Keratinocyte (primary cell): Measurements from ENCODE around the gene TARBP1. TPM values are rescaled to one million over a fixed set of nuclear protein-coding genes. Genes with fewer than 3 reads are reported as not detected.

Experiments
- DNase-seq: peaks from one replicate; pipeline ENCODE4 v3.0.0-alpha.2; 2011; ENCODE audit warnings: low read depth, missing footprints, low spot score
- FAIRE-seq: peaks from 2 replicates; lab custom pipeline; 2011; peaks lifted over from hg19 to GRCh38; lab: Jason Lieb, UNC
- H2AFZ ChIP-seq: 2 replicates; pipeline ENCODE4 v1.6.0; 2012; ENCODE audit warnings: low read length, control low read depth, inconsistent platforms; ENCODE audit not compliant: control insufficient read depth
- H3K27ac ChIP-seq: 2 replicates; pipeline ENCODE4 v1.5.1; 2011; ENCODE audit warnings: low read length; ENCODE audit not compliant: control insufficient read depth, insufficient read depth
- H3K27me3 ChIP-seq: 3 replicates; pipeline ENCODE4 v1.6.0; 2011; ENCODE audit warnings: low read length; ENCODE audit not compliant: control insufficient read depth, insufficient read depth; ENCODE audit errors: extremely low read depth
- H3K36me3 ChIP-seq, 2 experiments: 2 replicates in 1 of 2; 3 replicates in 1 of 2; pipeline ENCODE4 v1.5.1; 2011; ENCODE audit warnings: low read length in 2 of 2, mild to moderate bottlenecking in 1 of 2; ENCODE audit not compliant: control insufficient read depth in 2 of 2, insufficient read depth in 2 of 2; ENCODE audit errors: extremely low read depth in 1 of 2
- H3K4me1 ChIP-seq: 3 replicates; pipeline ENCODE4 v1.5.1; 2011; ENCODE audit warnings: low read length; ENCODE audit not compliant: control insufficient read depth, insufficient read depth; ENCODE audit errors: extremely low read depth
- H3K4me2 ChIP-seq: 3 replicates; pipeline ENCODE4 v1.6.0; 2011; ENCODE audit warnings: low read depth, low read length; ENCODE audit not compliant: control insufficient read depth, insufficient read depth; ENCODE audit errors: extremely low read depth
- H3K4me3 ChIP-seq, 3 experiments: fragments of 200-600 bp in 1 of 3; sonication (generic) in 1 of 3; 2 replicates in 2 of 3; 3 replicates in 1 of 3; pipeline ENCODE4 v1.5.1; 2011 to 2016; ENCODE audit warnings: low read length in 3 of 3, mild to moderate bottlenecking in 3 of 3, control low read depth in 2 of 3, inconsistent platforms in 1 of 3, low read depth in 1 of 3, mixed read lengths in 1 of 3, mixed run types in 1 of 3, moderate library complexity in 1 of 3; ENCODE audit not compliant: control insufficient read depth in 2 of 3, insufficient read depth in 2 of 3; ENCODE audit errors: extremely low read depth in 1 of 3
- H3K79me2 ChIP-seq: 2 replicates; pipeline ENCODE4 v1.6.0; 2012; ENCODE audit warnings: low read length; ENCODE audit not compliant: control insufficient read depth, insufficient read depth
- H3K9ac ChIP-seq: 3 replicates; pipeline ENCODE4 v1.6.0; 2011; ENCODE audit warnings: low read length; ENCODE audit not compliant: control insufficient read depth, insufficient read depth; ENCODE audit errors: extremely low read depth
- H3K9me1 ChIP-seq: 3 replicates; pipeline ENCODE4 v1.6.0; 2011; ENCODE audit warnings: low read length; ENCODE audit not compliant: control insufficient read depth, insufficient read depth; ENCODE audit errors: extremely low read depth
- H3K9me3 ChIP-seq: 2 replicates; pipeline ENCODE4 v1.5.1; 2012; ENCODE audit warnings: low read depth, low read length; ENCODE audit not compliant: control insufficient read depth
- H4K20me1 ChIP-seq: 3 replicates; pipeline ENCODE4 v1.6.0; 2011; ENCODE audit warnings: low read length; ENCODE audit not compliant: control insufficient read depth, insufficient read depth; ENCODE audit errors: extremely low read depth
- EZH2 ChIP-seq: IDR thresholded peaks from one replicate; pipeline ENCODE4 v1.6.1; 2012; ENCODE audit warnings: inconsistent platforms, mild to moderate bottlenecking, low read length, moderate library complexity
- dilution Hi-C: fragments of 300-500 bp; cut with MboI; formaldehyde crosslinking; loops from one replicate; pipeline ENCODE4 v1.7.0; 2020; ENCODE audit warnings: low sequenced_read_pairs; ENCODE audit not compliant: extremely low pct_ligation_motif_present
- polyA plus RNA-seq, 5 experiments: library from polyadenylated mRNA; depleted of rRNA in 3 of 5; stranded (reverse) in 3 of 5; stranded (forward) in 1 of 5; unstranded in 1 of 5; fragments of >200 nt; gene quantifications; 1 replicate in 1 of 5; 2 replicates in 3 of 5; 3 replicates in 1 of 5; pipeline versions ENCODE4 v1.2.1 to v1.2.3, GENCODE V29; 2011 to 2012; ENCODE audit warnings: missing spikeins in 2 of 5, low read depth in 1 of 5, low replicate concordance in 1 of 5
- TF ChIP-seq, protein P1 (sequence below), 3 experiments: IDR thresholded peaks in 1 of 3; conservative IDR thresholded peaks in 1 of 3; optimal IDR thresholded peaks in 1 of 3; 2 replicates in 2 of 3; 3 replicates in 1 of 3; pipeline versions ENCODE3 to v1.5.1; 2011; ENCODE audit warnings: low read length in 3 of 3, mild to moderate bottlenecking in 3 of 3, moderate library complexity in 2 of 3, control low read depth in 1 of 3, inconsistent platforms in 1 of 3; ENCODE audit not compliant: insufficient read depth in 2 of 3; ENCODE audit errors: extremely low read depth in 1 of 3

The TARBP1 gene
- polyA plus RNA-seq, 1 donor (not counting 4 experiments of a cell fraction or from before 2014, with no cell fraction given): 28.7 TPM

DNA sequence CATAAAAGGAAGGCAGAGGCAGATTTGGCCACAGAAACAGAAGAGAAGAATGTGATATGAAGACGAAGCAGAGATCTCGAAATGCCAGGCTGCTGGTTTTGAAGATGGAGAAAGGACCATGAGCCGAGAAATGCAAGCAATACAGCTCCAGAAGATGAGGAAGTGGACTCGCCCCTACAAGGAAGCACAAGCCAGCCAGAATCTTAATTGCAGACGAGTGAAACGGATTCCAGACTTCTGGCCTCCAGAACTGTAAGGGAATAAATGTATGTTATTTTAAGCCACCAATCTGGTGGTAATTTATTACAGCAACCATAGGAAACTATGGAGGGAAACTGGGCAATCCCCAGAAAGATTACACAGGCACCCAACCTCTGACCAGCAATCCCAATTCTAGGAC lies 24.1 kb downstream of the TARBP1 start:
- DNase-seq (no peak), FAIRE-seq (no peak)
- Histone ChIP-seq H3K4me1 (no peaks in the 10 kb centered on the region), H3K9me3 (no peaks in the 10 kb centered on the region), H4K20me1 (no peaks in the 10 kb centered on the region), H3K27ac (no peak overlapping the region), H3K79me2 (no peaks in the 10 kb centered on the region), H3K9ac (no peak overlapping the region), H3K27me3 (no peaks in the 10 kb centered on the region), H3K9me1 (no peaks in the 10 kb centered on the region), H2AFZ (no peak overlapping the region), H3K4me3 (no peak overlapping the region), H3K36me3 (no peaks in the 10 kb centered on the region), H3K4me2 (no peak overlapping the region)
- TF ChIP-seq EZH2: no peak
- TF ChIP-seq, protein P1, sequence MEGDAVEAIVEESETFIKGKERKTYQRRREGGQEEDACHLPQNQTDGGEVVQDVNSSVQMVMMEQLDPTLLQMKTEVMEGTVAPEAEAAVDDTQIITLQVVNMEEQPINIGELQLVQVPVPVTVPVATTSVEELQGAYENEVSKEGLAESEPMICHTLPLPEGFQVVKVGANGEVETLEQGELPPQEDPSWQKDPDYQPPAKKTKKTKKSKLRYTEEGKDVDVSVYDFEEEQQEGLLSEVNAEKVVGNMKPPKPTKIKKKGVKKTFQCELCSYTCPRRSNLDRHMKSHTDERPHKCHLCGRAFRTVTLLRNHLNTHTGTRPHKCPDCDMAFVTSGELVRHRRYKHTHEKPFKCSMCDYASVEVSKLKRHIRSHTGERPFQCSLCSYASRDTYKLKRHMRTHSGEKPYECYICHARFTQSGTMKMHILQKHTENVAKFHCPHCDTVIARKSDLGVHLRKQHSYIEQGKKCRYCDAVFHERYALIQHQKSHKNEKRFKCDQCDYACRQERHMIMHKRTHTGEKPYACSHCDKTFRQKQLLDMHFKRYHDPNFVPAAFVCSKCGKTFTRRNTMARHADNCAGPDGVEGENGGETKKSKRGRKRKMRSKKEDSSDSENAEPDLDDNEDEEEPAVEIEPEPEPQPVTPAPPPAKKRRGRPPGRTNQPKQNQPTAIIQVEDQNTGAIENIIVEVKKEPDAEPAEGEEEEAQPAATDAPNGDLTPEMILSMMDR (optimal IDR thresholded peaks at IDR 0.05 in 1 of 3, IDR thresholded peaks at IDR 0.05 in 1 of 3, conservative IDR thresholded peaks at IDR 0.05 in 1 of 3; ENCODE audit: extremely low read depth in 1 of 3, insufficient read depth in 2 of 3, low read length in 3 of 3): no peak
- dilution Hi-C loops: no loop called here

DNA sequence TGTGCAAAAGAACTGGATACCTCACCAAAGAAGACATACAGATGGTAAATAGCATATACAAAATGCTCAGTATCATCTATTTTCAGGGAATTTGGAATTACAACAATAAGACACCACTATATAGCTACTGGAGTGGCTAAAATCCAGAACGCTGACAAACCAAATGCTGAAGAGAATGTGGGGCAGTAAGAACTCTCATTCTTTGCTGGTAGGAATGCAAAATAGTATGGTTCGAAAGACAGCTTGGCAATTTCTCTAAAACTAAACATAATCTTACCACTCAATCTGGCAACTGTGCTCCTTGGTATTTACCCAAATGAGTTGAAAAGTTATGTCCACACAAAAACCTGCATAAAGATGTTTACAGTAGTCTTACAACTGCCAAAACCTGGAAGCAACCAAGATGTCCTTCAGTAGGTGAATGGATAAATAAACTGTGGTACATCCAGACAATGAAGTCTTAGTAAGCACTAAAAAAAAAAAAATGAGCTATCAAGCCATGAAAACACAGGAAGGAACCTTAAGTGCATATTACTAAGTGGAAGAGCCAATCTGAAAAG lies 26.5 kb downstream of the TARBP1 start:
- Histone ChIP-seq H4K20me1 (no peaks in the 10 kb centered on the region), H3K27me3 (no peaks in the 10 kb centered on the region), H3K27ac (no peak overlapping the region), H3K36me3 (peaks cover 0 to 1% of the 10 kb centered on the region in 2 experiments), H2AFZ (no peak overlapping the region), H3K4me1 (no peaks in the 10 kb centered on the region), H3K79me2 (no peaks in the 10 kb centered on the region), H3K9ac (no peak overlapping the region), H3K4me3 (no peak overlapping the region), H3K9me1 (no peaks in the 10 kb centered on the region), H3K4me2 (no peak overlapping the region), H3K9me3 (no peaks in the 10 kb centered on the region)
- dilution Hi-C loops: no loop called here
- no peak for TF ChIP-seq EZH2
- TF ChIP-seq, protein P1 (optimal IDR thresholded peaks at IDR 0.05 in 1 of 3, IDR thresholded peaks at IDR 0.05 in 1 of 3, conservative IDR thresholded peaks at IDR 0.05 in 1 of 3; ENCODE audit: extremely low read depth in 1 of 3, insufficient read depth in 2 of 3, low read length in 3 of 3): no peak
- FAIRE-seq: no peak
- no peak for DNase-seq
